Measurements from ENCODE around the gene FRMD4B.

GRCh38 chr3:69391554-69391953 is 5.7 kb upstream of the FRMD4B start:
- TF ChIP-seq, protein P1, sequence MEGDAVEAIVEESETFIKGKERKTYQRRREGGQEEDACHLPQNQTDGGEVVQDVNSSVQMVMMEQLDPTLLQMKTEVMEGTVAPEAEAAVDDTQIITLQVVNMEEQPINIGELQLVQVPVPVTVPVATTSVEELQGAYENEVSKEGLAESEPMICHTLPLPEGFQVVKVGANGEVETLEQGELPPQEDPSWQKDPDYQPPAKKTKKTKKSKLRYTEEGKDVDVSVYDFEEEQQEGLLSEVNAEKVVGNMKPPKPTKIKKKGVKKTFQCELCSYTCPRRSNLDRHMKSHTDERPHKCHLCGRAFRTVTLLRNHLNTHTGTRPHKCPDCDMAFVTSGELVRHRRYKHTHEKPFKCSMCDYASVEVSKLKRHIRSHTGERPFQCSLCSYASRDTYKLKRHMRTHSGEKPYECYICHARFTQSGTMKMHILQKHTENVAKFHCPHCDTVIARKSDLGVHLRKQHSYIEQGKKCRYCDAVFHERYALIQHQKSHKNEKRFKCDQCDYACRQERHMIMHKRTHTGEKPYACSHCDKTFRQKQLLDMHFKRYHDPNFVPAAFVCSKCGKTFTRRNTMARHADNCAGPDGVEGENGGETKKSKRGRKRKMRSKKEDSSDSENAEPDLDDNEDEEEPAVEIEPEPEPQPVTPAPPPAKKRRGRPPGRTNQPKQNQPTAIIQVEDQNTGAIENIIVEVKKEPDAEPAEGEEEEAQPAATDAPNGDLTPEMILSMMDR (IDR thresholded peaks at IDR 0.05; ENCODE audit: insufficient read depth, low read length), result no peak
- TF ChIP-seq POLR2AphosphoS5 (IDR thresholded peaks at IDR 0.05; ENCODE audit: low read depth) (no peak), GABPA (IDR thresholded peaks at IDR 0.05; ENCODE audit: low read depth) (no peak)
- TF ChIP-seq, protein P2, sequence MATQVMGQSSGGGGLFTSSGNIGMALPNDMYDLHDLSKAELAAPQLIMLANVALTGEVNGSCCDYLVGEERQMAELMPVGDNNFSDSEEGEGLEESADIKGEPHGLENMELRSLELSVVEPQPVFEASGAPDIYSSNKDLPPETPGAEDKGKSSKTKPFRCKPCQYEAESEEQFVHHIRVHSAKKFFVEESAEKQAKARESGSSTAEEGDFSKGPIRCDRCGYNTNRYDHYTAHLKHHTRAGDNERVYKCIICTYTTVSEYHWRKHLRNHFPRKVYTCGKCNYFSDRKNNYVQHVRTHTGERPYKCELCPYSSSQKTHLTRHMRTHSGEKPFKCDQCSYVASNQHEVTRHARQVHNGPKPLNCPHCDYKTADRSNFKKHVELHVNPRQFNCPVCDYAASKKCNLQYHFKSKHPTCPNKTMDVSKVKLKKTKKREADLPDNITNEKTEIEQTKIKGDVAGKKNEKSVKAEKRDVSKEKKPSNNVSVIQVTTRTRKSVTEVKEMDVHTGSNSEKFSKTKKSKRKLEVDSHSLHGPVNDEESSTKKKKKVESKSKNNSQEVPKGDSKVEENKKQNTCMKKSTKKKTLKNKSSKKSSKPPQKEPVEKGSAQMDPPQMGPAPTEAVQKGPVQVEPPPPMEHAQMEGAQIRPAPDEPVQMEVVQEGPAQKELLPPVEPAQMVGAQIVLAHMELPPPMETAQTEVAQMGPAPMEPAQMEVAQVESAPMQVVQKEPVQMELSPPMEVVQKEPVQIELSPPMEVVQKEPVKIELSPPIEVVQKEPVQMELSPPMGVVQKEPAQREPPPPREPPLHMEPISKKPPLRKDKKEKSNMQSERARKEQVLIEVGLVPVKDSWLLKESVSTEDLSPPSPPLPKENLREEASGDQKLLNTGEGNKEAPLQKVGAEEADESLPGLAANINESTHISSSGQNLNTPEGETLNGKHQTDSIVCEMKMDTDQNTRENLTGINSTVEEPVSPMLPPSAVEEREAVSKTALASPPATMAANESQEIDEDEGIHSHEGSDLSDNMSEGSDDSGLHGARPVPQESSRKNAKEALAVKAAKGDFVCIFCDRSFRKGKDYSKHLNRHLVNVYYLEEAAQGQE (IDR thresholded peaks at IDR 0.05; ENCODE audit: insufficient replicate concordance, low read depth), result no peak
